GM19455 (cell line): ENCODE data around the gene SLC26A2.
"Not testable (repeated sequence)": the region's sequence is repeated elsewhere in the genome, so short reads cannot be mapped to it uniquely, and the experiment has no call there.

Source experiments
- ATAC-seq: cut with Tn5 transposase; IDR thresholded peaks from one replicate; pipeline ENCODE4 v1.9.1; 2021; ENCODE audit not compliant: unreplicated experiment

SLC26A2 gene

GRCh38 chr5:150000990-150001659 is 40.6 kb downstream of the SLC26A2 start:
- no peak for ATAC-seq

DNA sequence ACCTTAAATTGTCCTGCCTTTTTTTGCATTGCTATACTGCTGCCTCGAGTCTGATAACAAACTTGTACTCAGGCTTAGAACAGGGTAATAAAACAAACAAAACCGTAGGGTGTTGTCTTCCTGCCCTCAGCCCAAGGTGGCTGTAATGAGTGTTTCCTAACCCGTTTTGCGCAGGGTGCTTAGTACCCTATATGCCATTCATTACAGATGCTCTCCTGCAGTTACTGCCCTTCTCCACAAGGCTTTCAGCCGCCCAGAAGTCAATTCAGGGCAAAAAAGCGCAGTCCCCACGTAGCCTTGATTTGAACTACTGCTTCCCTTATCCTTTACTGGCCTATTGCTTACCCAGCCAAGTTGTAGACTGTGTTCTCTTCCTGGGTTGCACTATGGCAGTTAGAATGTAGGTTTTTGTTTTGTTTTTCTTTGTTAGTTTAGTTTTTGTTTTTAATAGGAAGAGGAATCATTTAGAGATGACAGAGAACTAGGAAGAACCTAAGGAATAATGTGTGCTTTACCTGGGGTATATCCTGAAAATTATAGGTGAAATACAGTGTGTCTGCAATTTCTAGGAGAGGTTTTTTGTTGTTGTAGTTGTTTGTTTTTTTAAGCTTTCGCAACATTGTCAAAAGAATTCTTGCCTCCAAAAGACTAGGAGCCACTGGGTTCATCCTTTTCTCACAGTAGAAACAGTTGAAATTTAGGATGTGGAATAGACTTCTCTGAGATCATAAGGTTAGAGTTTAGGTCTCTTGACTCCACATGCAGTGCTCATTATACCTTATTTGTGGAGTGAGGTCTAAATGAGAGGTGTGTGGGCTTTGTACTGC is 41.3 kb downstream of the SLC26A2 start:
- peak; percentile 47 for ATAC-seq

DNA sequence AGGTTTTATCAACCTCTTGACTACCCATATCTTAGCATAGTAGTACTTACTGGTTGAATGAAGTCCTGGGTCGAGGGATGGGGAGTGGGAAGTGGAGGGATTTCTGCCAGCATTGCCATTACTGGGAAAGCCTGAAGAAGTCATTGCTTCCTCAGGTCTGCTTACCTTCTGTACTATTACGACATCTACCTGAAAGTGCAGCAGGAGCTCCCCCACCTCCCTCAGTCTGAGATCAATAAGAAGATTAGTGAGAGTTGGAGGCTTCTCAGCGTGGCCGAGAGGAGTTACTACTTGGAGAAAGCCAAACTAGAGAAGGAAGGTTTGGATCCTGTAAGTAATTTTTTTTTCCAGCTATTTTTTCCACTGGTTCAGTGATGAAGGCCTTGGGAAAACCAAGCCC is 45.8 kb downstream of the SLC26A2 start:
- ATAC-seq: no peak

- ATAC-seq: no peak
These were observed 46.5 kb downstream of the SLC26A2 start for GRCh38 chr5:150007050-150007449.

DNA sequence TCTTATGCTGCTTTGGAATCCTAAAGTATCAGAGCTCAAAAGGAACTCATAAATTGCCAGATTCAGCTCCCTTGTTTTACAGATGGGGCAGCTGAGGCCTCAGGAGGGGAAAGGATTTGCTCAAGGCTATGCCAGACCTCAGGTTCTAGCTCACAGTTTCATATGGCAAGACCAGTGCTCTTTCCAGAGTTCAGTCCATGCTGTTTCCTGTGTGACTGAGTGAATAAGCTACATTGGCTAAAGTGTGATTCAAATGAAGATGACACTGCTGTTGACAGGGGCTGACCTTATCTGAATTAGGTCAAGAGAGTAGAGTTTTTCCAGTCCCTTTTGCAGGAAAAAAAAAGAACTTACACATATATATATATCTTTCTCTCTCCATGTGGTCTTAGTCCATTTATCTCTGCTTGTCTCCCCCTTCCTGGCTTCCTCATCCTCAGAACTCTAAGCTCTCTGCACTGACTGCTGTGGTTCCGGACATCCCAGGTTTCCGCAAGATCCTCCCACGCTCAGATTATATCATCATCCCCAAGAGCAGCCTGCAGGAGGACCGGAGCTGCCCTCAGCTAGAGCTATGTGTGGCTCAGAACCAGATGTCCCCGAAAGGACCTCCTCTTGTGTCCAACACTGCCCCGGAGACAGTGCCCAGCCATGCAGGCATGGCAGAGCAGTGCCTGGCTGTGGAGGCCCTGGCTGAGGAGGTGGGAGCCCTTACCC is 49.3 kb downstream of the SLC26A2 start:
- no peak for ATAC-seq

- no peak for ATAC-seq
These were observed 53.4 kb downstream of the SLC26A2 start for GRCh38 chr5:150013931-150014330.

GRCh38 chr5:150014456-150014855 is 53.9 kb downstream of the SLC26A2 start:
- no peak for ATAC-seq

DNA sequence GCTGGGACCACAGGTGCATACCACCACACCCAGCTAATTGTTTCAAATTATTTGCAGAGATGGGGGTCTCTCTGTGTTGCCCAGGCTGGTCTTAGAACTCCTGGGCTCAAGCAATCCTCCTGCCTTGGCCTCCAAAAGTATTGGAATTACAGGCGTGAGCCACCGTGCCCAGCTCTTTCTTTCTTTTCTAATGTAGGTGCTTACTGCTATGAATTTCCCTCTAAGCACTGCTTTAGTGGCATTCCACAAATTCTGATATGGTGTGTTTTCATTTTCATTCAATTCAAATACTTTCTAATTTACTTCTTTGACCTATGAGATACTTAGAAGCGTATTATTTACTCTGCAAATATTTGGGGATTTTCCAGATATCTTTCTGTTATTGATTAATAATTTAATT is 54.9 kb downstream of the SLC26A2 start:
- ATAC-seq: no peak

- ATAC-seq: no peak
These were observed 56.0 kb downstream of the SLC26A2 start for GRCh38 chr5:150016537-150016936.

- no peak for ATAC-seq
These were observed 56.9 kb downstream of the SLC26A2 start for GRCh38 chr5:150017226-150018005.

DNA sequence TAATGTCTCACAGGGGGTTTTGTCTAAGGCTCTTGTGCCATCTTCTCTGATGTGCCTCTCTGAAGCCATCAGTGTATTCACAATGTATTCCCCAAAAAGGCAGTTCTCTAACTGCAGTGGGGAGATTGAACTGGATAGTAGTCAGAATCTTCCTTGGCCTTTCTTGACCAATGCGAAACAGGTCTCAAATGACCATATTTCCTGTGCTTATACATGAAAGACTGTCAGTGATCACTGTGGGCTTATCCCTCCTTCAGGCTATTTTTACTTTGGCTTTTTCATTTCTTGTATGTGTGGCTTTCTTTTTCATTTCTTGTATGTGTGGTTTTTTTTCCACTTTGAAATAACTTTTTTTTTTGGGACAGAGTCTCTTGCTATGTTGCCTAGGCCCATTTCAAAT is 59.7 kb downstream of the SLC26A2 start:
- ATAC-seq: no peak

- ATAC-seq: no peak
These were observed 61.1 kb downstream of the SLC26A2 start for GRCh38 chr5:150021491-150022157.

- ATAC-seq: no peak
These were observed 61.6 kb downstream of the SLC26A2 start for GRCh38 chr5:150022158-150022531.

DNA sequence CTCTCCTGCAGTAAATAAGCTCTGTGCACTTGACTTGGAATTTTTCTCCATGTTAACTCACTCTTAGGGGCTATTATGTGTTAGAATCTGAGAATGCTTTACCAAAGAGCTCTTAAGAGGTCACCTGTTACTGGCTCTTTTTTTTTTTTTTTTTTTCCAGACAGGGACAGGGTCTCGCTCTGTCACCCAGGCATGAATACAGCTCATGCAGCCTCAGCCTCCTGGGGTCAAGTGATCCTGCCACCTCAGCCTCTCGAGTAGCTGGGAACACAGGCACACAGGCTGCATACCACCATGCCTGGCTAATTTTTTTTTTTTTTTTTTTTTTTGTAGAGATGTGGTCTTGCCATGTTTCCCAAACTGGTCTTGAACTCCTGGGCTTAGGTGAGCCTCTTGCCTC is 62.1 kb downstream of the SLC26A2 start:
- ATAC-seq: no peak

GRCh38 chr5:150023136-150023535 is 62.6 kb downstream of the SLC26A2 start:
- no peak for ATAC-seq

DNA sequence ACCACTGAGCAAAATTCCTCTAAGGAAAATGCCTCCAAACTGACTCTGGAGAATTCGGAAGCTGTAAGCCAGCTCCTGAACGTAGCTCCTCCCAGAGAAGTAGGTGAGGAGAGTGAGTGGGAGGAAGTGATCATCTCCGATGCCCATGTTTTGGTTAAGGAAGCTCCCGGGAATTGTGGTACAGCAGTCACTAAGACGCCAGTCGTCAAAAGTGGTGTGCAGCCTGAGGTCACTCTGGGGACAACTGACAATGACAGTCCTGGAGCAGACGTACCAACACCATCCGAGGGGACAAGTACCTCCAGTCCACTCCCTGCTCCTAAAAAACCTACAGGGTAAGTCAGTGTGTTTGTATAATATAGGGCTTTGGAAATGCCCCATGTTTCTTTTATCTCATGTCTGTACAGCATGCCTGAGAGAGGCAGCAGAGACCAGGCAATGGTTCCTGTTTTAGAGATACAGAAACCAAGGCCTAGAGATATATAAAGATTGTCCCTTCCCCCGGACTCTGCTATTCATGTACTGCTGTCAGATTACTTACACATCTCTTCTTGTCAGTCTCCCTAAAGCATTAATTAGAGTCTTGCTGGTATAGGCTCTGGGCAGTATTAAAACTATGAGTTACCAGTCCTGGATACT is 63.9 kb downstream of the SLC26A2 start:
- no peak for ATAC-seq

DNA sequence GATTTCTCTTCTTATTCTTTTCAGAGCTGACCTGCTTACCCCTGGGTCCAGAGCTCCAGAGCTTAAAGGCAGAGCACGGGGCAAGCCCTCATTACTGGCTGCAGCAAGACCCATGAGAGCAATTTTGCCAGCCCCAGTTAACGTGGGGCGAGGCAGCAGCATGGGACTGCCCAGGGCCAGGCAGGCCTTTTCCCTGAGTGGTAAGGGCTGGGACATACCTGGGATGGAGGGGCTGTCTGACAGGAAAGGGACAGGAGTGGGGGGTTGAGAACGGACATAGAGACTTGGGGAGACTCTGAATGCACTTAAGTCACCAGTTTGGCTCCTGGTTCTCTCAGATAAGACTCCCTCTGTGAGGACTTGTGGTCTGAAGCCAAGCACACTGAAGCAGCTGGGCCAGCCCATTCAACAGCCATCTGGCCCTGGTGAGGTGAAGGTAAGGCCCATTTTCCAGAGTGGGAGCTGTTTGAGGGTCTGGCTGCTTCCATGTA is 66.2 kb downstream of the SLC26A2 start:
- no peak for ATAC-seq

DNA sequence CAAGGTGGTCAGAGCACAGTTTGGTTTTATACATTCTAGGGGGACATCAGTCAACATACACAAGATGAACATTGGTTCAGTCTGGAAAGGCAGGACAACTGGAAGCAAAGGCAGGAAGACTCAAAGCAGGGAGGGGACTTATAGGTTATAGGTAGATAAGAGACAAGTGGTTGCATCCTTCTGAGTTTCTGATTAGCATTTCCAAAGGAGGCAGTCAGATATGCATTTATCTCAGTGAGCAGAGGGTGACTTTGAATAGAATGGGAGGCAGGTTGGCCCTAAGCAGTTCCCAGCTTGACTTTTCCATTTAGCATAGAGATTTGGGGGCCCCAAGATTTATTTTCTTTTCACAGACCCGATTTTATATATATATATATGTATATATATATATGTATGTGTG is 67.5 kb downstream of the SLC26A2 start:
- not testable (repeated sequence) for ATAC-seq

- no peak for ATAC-seq
These were observed 72.8 kb downstream of the SLC26A2 start for GRCh38 chr5:150033334-150033733.

DNA sequence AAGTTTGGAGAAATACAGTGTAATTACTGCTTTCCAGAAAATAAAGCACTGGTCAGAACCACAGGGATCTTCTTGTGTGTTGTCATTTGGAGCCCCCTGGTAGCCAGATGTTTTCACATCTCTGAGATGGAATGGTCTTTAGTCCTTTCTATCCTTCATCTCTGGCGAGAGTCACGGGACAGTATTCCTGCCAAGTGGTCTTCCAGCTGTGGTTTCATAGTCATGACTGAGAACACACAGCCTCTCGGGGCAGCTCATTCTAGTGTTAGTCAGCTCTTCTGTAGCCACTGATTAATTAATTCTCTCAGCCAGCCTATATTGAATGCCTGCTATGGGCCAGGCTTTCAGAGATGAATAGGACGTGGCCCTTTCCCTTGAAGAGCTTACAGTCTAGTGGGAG is 74.1 kb downstream of the SLC26A2 start:
- no peak for ATAC-seq
